NCI-H2029 (cell line): ENCODE results near the gene UBTF.

Source experiments
- DNase-seq: peaks from one replicate; lab custom pipeline; 2025; lab: John Stamatoyannopoulos, UW

The UBTF gene, protein sequence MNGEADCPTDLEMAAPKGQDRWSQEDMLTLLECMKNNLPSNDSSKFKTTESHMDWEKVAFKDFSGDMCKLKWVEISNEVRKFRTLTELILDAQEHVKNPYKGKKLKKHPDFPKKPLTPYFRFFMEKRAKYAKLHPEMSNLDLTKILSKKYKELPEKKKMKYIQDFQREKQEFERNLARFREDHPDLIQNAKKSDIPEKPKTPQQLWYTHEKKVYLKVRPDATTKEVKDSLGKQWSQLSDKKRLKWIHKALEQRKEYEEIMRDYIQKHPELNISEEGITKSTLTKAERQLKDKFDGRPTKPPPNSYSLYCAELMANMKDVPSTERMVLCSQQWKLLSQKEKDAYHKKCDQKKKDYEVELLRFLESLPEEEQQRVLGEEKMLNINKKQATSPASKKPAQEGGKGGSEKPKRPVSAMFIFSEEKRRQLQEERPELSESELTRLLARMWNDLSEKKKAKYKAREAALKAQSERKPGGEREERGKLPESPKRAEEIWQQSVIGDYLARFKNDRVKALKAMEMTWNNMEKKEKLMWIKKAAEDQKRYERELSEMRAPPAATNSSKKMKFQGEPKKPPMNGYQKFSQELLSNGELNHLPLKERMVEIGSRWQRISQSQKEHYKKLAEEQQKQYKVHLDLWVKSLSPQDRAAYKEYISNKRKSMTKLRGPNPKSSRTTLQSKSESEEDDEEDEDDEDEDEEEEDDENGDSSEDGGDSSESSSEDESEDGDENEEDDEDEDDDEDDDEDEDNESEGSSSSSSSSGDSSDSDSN

DNA sequence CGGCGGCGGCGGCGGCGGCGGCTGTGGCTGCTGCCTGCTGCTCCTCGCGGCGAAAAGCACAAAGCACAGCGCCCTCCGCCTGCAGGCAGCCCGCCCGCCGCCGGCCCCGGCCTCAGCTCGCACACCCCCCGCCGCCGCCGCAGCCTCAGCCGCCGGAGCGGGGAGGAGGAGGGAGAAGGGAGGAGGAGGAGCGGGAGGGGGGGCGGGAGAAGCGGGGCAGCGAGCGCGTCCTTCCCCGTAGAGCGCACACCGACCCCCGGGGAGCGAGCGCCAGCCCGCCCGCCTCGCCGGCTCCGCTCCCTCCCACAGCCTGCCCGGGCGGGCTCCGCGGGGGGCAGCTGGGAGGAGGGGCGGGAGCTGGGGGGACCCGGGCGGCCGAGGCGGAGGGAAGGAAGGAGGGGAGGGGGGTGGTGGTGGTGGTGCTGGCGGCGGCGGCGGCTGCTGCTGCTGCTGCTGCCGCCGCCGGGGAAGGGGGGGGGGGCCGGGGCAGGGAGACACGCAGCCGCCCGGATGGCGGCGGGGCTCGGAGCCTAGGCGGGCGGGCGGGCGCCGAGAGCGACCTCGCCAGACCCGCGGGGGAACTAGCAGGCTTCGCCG lies at the start of gene UBTF:
Gene UBTF (minus strand): TSS at position 60 of the 597 bp plus-strand sequence. CDS start 1,446 bp downstream, outside the sequence.
- peak; percentile 35 for DNase-seq

- no peak for DNase-seq
Observed at GRCh38 chr17:44268709-44269534, 49.4 kb upstream of the UBTF start.

GRCh38 chr17:44267818-44268490 lies 48.5 kb upstream of the UBTF start, which contains the start of gene SLC4A1:
Gene SLC4A1, minus strand, starts transcription at chr17:44268135. Its CDS starts 5,269 bp downstream, at chr17:44262866.
- no peak for DNase-seq

GRCh38 chr17:44267165-44267455 lies 47.6 kb upstream of the UBTF start:
- DNase-seq = no peak

GRCh38 chr17:44266402-44267164 lies 47.1 kb upstream of the UBTF start:
- no peak for DNase-seq

- no peak for DNase-seq
Observed at GRCh38 chr17:44263345-44263902, 43.9 kb upstream of the UBTF start.

GRCh38 chr17:44262654-44263225 lies 43.3 kb upstream of the UBTF start:
- DNase-seq = no peak

DNA sequence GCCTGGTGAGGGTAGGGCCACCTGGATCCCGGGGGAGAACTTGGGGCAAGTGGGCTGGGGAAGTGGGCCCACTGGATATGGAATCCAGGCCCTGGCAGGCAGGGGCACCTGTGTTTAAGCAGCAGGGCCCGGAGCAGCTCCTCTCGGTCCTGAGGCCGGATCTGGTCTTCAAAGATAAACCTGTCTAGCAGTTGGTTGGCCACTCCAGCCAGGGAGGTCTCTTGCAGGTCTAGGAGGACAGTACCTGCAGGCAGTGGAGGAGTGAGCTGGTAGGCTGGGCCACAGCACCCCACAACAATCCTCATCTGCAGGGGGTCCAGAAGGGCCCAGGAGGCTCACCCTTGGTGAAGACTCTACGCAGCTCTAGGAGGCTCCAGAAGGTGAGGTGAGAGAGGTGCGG lies 40.8 kb upstream of the UBTF start:
- no peak for DNase-seq

- DNase-seq = no peak
Observed at GRCh38 chr17:44258811-44259351, 39.4 kb upstream of the UBTF start.

DNA sequence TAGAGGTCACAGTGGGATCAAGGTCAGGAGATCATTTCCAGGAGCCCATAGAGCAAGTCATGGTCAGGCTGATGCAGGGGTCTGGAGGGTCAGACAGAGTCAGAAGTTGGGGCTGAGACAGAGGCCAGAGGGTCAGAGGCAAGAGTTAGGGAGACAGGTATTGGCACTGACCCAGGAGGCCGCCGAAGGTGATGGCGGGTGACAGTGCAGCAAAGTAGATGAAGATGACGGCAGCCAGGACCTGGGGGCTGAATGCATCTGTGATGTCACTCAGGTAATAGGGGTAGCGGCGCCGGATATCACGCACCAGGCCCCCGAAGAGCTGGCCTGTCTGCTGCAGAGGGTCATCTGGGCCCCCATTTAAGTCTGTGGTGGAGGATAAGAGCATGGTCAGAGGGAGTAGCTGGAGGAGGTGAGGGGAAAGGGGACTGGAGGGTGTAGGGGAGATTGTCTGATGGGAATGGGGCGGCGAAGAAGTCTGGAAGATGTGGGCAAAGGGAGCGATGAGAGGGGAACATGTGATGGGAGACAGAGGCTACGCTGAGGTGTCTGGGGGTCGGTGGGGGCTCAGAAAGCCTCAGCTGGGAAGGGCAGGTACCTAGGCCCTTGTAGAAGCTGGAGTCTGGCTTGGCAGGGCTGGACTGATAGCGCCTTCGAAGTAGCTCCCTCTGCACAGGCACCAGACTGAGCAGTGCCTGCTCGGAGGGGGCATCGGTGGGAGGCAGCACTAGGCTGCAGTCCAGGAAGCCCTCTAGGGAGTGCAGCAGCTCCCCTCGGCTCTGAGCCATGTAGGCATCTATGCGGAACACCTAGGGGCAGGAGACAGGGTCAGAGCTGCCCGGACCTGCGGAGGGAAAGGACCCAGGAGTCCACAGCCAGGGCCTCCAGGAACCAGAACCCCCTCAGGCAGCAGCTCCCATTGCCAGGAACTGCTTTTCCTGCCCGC lies 38.6 kb upstream of the UBTF start:
- no peak for DNase-seq

DNA sequence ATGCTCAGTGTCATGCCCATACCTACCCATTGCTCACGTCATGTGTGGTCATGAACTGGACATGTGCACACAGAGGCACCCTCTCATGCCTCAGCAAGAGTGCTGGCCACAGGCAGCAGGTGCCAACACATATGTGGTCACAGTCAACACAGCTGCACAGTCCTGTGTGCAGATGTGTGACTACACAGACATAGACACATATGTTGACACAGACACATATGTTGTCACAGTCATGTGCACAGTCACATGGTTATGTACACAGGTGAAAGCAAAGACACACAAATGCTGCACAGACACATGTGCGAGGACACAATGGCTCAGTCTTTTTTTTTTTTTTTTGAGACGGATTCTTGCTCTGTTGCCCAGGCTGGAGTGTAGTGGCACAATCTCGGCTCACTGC lies 37.2 kb upstream of the UBTF start:
- DNase-seq = no peak

GRCh38 chr17:44255915-44256314 lies 36.4 kb upstream of the UBTF start:
- no peak for DNase-seq

- no peak for DNase-seq
Observed at GRCh38 chr17:44254361-44255095, 35.1 kb upstream of the UBTF start.

- DNase-seq = no peak
Observed at GRCh38 chr17:44253006-44253405, 33.5 kb upstream of the UBTF start.

GRCh38 chr17:44251062-44251461 lies 31.6 kb upstream of the UBTF start:
- no peak for DNase-seq

DNA sequence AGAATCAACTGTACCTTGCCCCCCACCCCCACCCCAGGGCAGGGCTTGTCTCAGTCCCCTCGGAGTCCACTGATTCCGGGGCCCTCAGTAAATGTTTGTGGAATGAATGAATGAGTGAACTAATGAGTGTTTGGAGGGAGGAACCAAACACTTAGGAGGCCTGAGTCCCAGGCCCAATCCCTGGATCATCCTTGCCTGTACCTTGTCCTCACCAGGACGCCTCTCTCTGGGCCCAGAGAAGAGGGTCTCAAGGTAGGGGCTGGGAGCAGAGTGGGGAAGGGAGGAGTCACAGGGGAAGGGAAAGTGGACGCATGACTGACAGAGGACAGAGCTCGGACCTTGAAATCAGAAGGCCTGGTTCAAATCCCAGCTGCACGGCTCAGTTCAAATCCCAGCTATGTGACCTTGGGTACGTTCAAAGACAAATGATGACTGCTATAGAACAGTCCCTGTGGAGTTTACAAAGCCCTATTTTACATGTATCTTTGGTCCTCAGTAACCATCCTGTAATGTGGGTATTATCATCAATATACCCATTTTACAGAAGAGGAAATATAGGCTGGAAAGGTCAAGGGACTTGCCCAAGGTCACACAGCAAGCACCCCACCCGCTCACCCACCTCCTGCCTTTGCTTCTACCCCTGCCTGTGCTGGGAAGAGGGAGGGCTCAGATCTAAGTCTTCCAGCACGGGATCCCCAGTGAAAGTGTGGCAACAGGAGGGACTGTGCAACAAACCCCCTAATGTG lies 30.2 kb upstream of the UBTF start:
- no peak for DNase-seq
